HCT116 (cell line): ENCODE results near the gene SPINT2. TPM values are rescaled to one million over a fixed set of nuclear protein-coding genes. Genes with fewer than 3 reads are reported as not detected.

ENCODE experiments used
- ATAC-seq: fragments of 200-7000 bp; cut with Tn5 transposase; 2 replicates; pipeline ENCODE4 v1.9.1; 2020; ENCODE audit warnings: mild to moderate bottlenecking, moderate library complexity
- BruUV-seq: library from RNA; stranded (reverse); fragments of 400-500 nt; replicated peaks from 2 replicates; lab custom pipeline; 2021; lab: Mats Ljungman, UMichigan
- CTCF ChIA-PET: fragments of 300-600 bp; sonication (Branson Sonifier 250); formaldehyde crosslinking; loops from one replicate; lab custom pipeline; 2021; ENCODE audit warnings: antibody characterized with exemption; lab: Charles Lee
- POLR2A ChIA-PET: fragments of 300-600, 350-600 bp; sonication (Branson Sonifier 250); formaldehyde crosslinking; loops from one replicate; lab custom pipeline; 2021; ENCODE audit warnings: antibody characterized with exemption; lab: Charles Lee
- RAD21 ChIA-PET, 2 experiments: fragments of 300-600 bp; sonication (Branson Sonifier 250); formaldehyde crosslinking; loops; one replicate each; lab custom pipeline; 2023; ENCODE audit warnings: low total read pairs in 2 of 2; ENCODE audit not compliant: uncharacterized antibody in 2 of 2, unreplicated experiment in 2 of 2, low non-redundant PET in 1 of 2; lab: Charles Lee
- DNase-seq: peaks from one replicate; pipeline ENCODE4 v3.0.0-alpha.2; 2010; ENCODE audit warnings: low read depth, low spot score
- H2AFZ ChIP-seq: fragments of 200-600 bp; shearing (Covaris generic), sonication (generic); 2 replicates; pipeline ENCODE4 v1.6.1; 2017; ENCODE audit warnings: low read depth, mixed run types, mixed read lengths, antibody characterized with exemption, low read length; ENCODE audit not compliant: poor library complexity, severe bottlenecking
- H3K27ac ChIP-seq: 2 replicates; pipeline ENCODE4 v1.5.1; 2012; ENCODE audit warnings: low read depth, low read length
- H3K27me3 ChIP-seq: fragments of 200-600 bp; sonication (generic); 2 replicates; pipeline ENCODE4 v1.6.1; 2016; ENCODE audit warnings: mixed run types, low read length, mixed read lengths; ENCODE audit not compliant: insufficient read depth
- H3K36me3 ChIP-seq, 2 experiments: fragments of 200-500 bp in 1 of 2; fragments of 200-600 bp in 1 of 2; sonication (Bioruptor generic) in 1 of 2; sonication (generic) in 1 of 2; 2 replicates each; pipeline versions ENCODE4 v1.5.1 to v1.6.1; 2014 to 2016; ENCODE audit warnings: low read length in 2 of 2, inconsistent platforms in 1 of 2, mixed read lengths in 1 of 2, mixed run types in 1 of 2; ENCODE audit not compliant: insufficient read depth in 2 of 2, control insufficient read depth in 1 of 2
- H3K4me1 ChIP-seq, 2 experiments: fragments of 200-600 bp in 1 of 2; sonication (generic) in 1 of 2; 2 replicates each; pipeline versions ENCODE4 v1.5.1 to v1.6.1; 2012 to 2017; ENCODE audit warnings: low read length in 2 of 2, inconsistent platforms in 1 of 2, mild to moderate bottlenecking in 1 of 2, mixed read lengths in 1 of 2, mixed run types in 1 of 2, moderate library complexity in 1 of 2; ENCODE audit not compliant: insufficient read depth in 2 of 2, control insufficient read depth in 1 of 2
- H3K4me2 ChIP-seq: fragments of 200-600 bp; sonication (generic); 2 replicates; pipeline ENCODE4 v1.6.1; 2017; ENCODE audit warnings: mixed run types, low read length, mixed read lengths
- H3K4me3 ChIP-seq, 2 experiments: fragments of 200-600 bp in 1 of 2; sonication (generic) in 1 of 2; replicated peaks in 1 of 2; 2 replicates each; pipeline ENCODE4 v1.5.1; 2011 to 2016; ENCODE audit warnings: low read length in 2 of 2, control low read depth in 1 of 2, low read depth in 1 of 2, mild to moderate bottlenecking in 1 of 2, mixed read lengths in 1 of 2, mixed run types in 1 of 2
- H3K79me2 ChIP-seq: fragments of 200-600 bp; sonication (generic); 2 replicates; pipeline ENCODE4 v1.6.1; 2017; ENCODE audit warnings: mild to moderate bottlenecking, mixed run types, low read length, moderate library complexity, mixed read lengths; ENCODE audit not compliant: insufficient read depth
- H3K9ac ChIP-seq: fragments of 200-600 bp; sonication (generic); 2 replicates; pipeline ENCODE4 v1.6.1; 2016; ENCODE audit warnings: low read length, mixed read lengths
- H3K9me2 ChIP-seq: fragments of 200-600 bp; sonication (generic), shearing (Covaris generic); 2 replicates; pipeline ENCODE4 v1.6.1; 2017; ENCODE audit warnings: mixed run types, mild to moderate bottlenecking, moderate library complexity; ENCODE audit not compliant: insufficient read depth
- H3K9me3 ChIP-seq, 2 experiments: fragments of 200-500 bp in 1 of 2; fragments of 200-600 bp in 1 of 2; sonication (Bioruptor generic) in 1 of 2; sonication (generic) in 1 of 2; 2 replicates each; pipeline ENCODE4 v1.6.1; 2014 to 2017; ENCODE audit warnings: low read length in 2 of 2, mixed read lengths in 2 of 2, inconsistent platforms in 1 of 2, low read depth in 1 of 2, mild to moderate bottlenecking in 1 of 2, mixed run types in 1 of 2, moderate library complexity in 1 of 2; ENCODE audit not compliant: control insufficient read depth in 1 of 2, insufficient read depth in 1 of 2
- H4K20me1 ChIP-seq: fragments of 200-600 bp; sonication (generic), shearing (Covaris generic); 2 replicates; pipeline ENCODE4 v1.6.1; 2017; ENCODE audit warnings: mixed run types, mild to moderate bottlenecking, moderate library complexity; ENCODE audit not compliant: insufficient read depth
- CBX3 ChIP-seq: IDR thresholded peaks from 2 replicates; pipeline ENCODE4 v1.6.1; 2012; ENCODE audit warnings: low read depth
- EGR1 ChIP-seq: IDR thresholded peaks from 2 replicates; pipeline ENCODE4 v1.6.1; 2012; ENCODE audit warnings: low read depth
- EZH2 ChIP-seq: fragments of 200-600 bp; sonication (generic); IDR thresholded peaks from 2 replicates; pipeline ENCODE4 v1.6.1; 2017; ENCODE audit warnings: antibody characterized with exemption, mixed run types
- FOSL1 ChIP-seq: IDR thresholded peaks from 2 replicates; pipeline ENCODE4 v1.6.1; 2012; ENCODE audit warnings: low read depth
- JUND ChIP-seq: IDR thresholded peaks from 2 replicates; pipeline ENCODE4 v1.6.1; 2012
- POLR2AphosphoS5 ChIP-seq: IDR thresholded peaks from 2 replicates; pipeline ENCODE4 v1.6.1; 2011; ENCODE audit warnings: mild to moderate bottlenecking, low read depth, low read length, moderate library complexity
- RAD21 ChIP-seq: IDR thresholded peaks from 2 replicates; pipeline ENCODE4 v1.6.1; 2012; ENCODE audit warnings: low read depth, mild to moderate bottlenecking
- SIN3A ChIP-seq: IDR thresholded peaks from 2 replicates; pipeline ENCODE4 v1.6.1; 2012; ENCODE audit warnings: low read depth
- SP1 ChIP-seq: IDR thresholded peaks from 2 replicates; pipeline ENCODE4 v1.6.1; 2012; ENCODE audit warnings: low read depth
- TCF7L2 ChIP-seq: IDR thresholded peaks from 2 replicates; pipeline ENCODE4 v1.7.0; 2011; ENCODE audit warnings: borderline replicate concordance, inconsistent platforms; ENCODE audit not compliant: insufficient read depth, insufficient read length; ENCODE audit errors: extremely low read depth
- ZNF274 ChIP-seq: fragments of 200-500 bp; sonication (Bioruptor generic); IDR thresholded peaks from 2 replicates; pipeline ENCODE4 v1.6.1; 2014; ENCODE audit warnings: mild to moderate bottlenecking, low read depth, low read length, inconsistent platforms
- intact Hi-C: fragments of 100-400 bp; cut with micrococcal nuclease; formaldehyde crosslinking; loops from 2 replicates; pipeline ENCODE4 v1.10.0; 2022
- total RNA-seq: library from RNA; stranded (reverse); gene quantifications from one replicate; pipeline ENCODE4 v1.2.1, GENCODE V29; 2021; ENCODE audit not compliant: unreplicated experiment
- TF ChIP-seq, protein P1 (sequence below): IDR thresholded peaks from 2 replicates; pipeline ENCODE4 v1.6.1; 2012
- TF ChIP-seq, protein P2 (sequence below): IDR thresholded peaks from 2 replicates; pipeline ENCODE4 v1.6.1; 2011; ENCODE audit warnings: mild to moderate bottlenecking, low read length, moderate library complexity; ENCODE audit not compliant: insufficient replicate concordance; ENCODE audit errors: extremely low read depth

The SPINT2 gene
- total RNA-seq, 1 experiment from 2014 or later = 500 TPM

DNA sequence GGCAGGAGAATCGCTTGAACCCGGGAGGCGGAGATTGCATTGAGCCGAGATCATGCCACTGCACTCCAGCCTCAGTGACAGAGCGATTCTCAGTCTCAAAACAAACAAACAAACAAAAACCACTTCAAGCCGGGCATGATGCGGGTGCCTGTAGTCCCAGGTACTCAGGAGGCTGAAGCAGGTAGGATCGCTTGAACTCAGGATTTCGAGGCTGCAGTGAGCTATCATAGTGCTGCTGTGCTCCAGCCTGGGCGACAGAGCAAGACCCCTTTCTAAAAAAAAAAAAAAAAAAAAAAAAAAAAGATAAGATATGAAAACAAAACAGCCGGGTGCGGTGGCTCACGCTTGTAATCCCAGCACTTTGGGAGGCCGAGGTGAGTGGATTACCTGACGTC lies 21.1 kb upstream of the SPINT2 start:
- Histone ChIP-seq H3K9me2 (no peaks in the 10 kb centered on the region), H3K4me3 (peak overlapping the region; percentile 40 to 54), H3K4me1 (peaks cover 15 to 33% of the 10 kb centered on the region in 2 experiments), H3K27me3 (no peaks in the 10 kb centered on the region), H3K79me2 (no peaks in the 10 kb centered on the region), H4K20me1 (no peaks in the 10 kb centered on the region), H3K9ac (peak overlapping the region; percentile 64), H3K36me3 (no peaks in the 10 kb centered on the region), H3K9me3 (no peaks in the 10 kb centered on the region), H3K4me2 (peak overlapping the region; percentile 84), H3K27ac (0 out of 2 replicates have a peak overlapping the region, but pooled peaks have one; percentile 19), H2AFZ (peak overlapping the region; percentile 42)
- no peak for DNase-seq
- ChIA-PET RAD21 (interaction anchor here (0.7 to 1.9 kb wide), 8 partner anchors 9 to 341 kb away, joined by 3 to 8 read pairs (median 4); partner anchors contain the start of genes C19orf33 (in 1 of the 2), CATSPERG (in 1 of the 2) and GGN (in 1 of the 2)), CTCF (interaction anchor here (0.7 to 4.8 kb wide), 14 partner anchors 8 to 361 kb away, joined by 3 to 40 read pairs (median 3); partner anchors contain the start of genes CATSPERG, KCNK6, PSMD8 and SPINT2), POLR2A (interaction anchor here (1.3 to 1.5 kb wide), 3 partner anchors 61 to 131 kb away, joined by 6 to 10 read pairs (median 6); partner anchors contain the start of genes C19orf33 and PSMD8)
- no peak for ATAC-seq
- BruUV-seq = no TSS peak
- no peak for TF ChIP-seq CBX3
- TF ChIP-seq, protein P1, sequence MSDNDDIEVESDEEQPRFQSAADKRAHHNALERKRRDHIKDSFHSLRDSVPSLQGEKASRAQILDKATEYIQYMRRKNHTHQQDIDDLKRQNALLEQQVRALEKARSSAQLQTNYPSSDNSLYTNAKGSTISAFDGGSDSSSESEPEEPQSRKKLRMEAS = no peak
- TF ChIP-seq FOSL1 = no peak
- TF ChIP-seq SIN3A = no peak
- intact Hi-C loops = loop anchor here (1.0 kb wide), 1 partner anchor 92 kb away; the partner anchor contains the start of gene CATSPERG

DNA sequence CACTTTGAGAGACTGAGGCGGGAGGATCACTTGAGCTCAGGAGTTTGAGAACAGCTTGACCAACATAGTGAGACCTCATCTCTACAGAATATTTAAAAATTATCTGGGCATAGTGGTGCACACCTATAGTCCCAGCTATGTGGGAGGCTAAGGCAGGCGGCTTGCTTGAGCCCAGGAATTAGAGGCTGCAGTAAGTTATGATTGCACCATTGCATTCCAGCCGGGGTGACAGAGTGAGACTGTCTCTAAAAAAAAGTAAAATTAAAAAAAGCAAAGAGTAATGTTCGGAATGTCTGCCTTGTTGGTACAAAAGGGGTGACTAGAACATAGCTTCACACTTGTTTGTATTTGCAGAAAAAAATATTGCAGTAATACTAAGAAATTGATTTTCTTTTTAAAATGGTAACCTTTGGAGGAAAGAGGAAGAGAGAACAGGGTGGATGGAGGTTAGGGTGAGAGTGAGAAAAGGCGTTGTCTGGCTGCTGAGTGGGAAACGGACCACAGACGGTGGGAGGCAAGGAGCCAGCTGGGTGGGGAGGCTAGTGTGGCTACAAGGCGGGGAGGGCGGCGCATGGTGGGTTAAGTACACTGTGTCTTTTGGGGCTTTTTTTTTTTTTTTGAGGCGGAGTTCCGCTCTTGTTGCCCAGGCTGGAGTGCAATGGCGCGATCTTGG lies 18.4 kb upstream of the SPINT2 start:
- no peaks in the 10 kb centered on the region for H3K9me2 ChIP-seq
- intact Hi-C loops = no loop called here
- no peak overlapping the region for H3K4me3 ChIP-seq
- peaks cover 15 to 40% of the 10 kb centered on the region in 2 experiments for H3K4me1 ChIP-seq
- no peaks in the 10 kb centered on the region for H3K36me3 ChIP-seq
- H3K27ac ChIP-seq = no peak overlapping the region
- no peaks in the 10 kb centered on the region for H3K9me3 ChIP-seq
- H3K79me2 ChIP-seq = no peaks in the 10 kb centered on the region
- no TSS peak for BruUV-seq
- no peak overlapping the region for H2AFZ ChIP-seq
- no peaks in the 10 kb centered on the region for H3K27me3 ChIP-seq
- H4K20me1 ChIP-seq = no peaks in the 10 kb centered on the region
- ChIA-PET CTCF (interaction anchor here (4.8 kb wide), 1 partner anchor 89 kb away, joined by 40 read pairs; the partner anchor contains the start of gene CATSPERG), RAD21 (interaction anchor here in 1 of 2 experiments (0.7 kb wide), 1 partner anchor 183 kb away, joined by 3 read pairs; no protein-coding TSS in a partner anchor), POLR2A (interaction anchor here (1.2 to 2.0 kb wide), 3 partner anchors 18 to 72 kb away, joined by 4 to 7 read pairs (median 5); partner anchors contain the start of genes C19orf33 and SPINT2)
- DNase-seq (no peak), ATAC-seq (no peak)
- H3K4me2 ChIP-seq = peak overlapping the region; percentile 84; the same call in 1 of the 2 replicates
- H3K9ac ChIP-seq = no peak overlapping the region
- TF ChIP-seq EZH2 (no peak), CBX3 (no peak), EGR1 (no peak), POLR2AphosphoS5 (no peak), ZNF274 (no peak), TCF7L2 (no peak), RAD21 (no peak), SP1 (no peak), JUND (no peak), SIN3A (no peak)
- TF ChIP-seq, protein P1 = no peak
- TF ChIP-seq, protein P2, sequence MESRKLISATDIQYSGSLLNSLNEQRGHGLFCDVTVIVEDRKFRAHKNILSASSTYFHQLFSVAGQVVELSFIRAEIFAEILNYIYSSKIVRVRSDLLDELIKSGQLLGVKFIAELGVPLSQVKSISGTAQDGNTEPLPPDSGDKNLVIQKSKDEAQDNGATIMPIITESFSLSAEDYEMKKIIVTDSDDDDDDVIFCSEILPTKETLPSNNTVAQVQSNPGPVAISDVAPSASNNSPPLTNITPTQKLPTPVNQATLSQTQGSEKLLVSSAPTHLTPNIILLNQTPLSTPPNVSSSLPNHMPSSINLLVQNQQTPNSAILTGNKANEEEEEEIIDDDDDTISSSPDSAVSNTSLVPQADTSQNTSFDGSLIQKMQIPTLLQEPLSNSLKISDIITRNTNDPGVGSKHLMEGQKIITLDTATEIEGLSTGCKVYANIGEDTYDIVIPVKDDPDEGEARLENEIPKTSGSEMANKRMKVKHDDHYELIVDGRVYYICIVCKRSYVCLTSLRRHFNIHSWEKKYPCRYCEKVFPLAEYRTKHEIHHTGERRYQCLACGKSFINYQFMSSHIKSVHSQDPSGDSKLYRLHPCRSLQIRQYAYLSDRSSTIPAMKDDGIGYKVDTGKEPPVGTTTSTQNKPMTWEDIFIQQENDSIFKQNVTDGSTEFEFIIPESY = no peak
